ENCODE results near the gene GSE1.

The GSE1 gene

GRCh38 chr16:85668676-85669424, 55.7 kb downstream of the GSE1 start:
- H3K4me1 ChIP-seq (ENCODE audit: control insufficient read depth, insufficient read depth, low read length): peaks cover 6% of the 10 kb centered on the region
- H3K27me3 ChIP-seq (ENCODE audit: control insufficient read depth, insufficient read depth, low read length): no peaks in the 10 kb centered on the region
- no peak overlapping the region for H3K9ac ChIP-seq (ENCODE audit: low read length)
- peaks cover 37% of the 10 kb centered on the region for H3K36me3 ChIP-seq (ENCODE audit: control insufficient read depth, insufficient read depth, low read length)
- no peaks in the 10 kb centered on the region for H3K9me3 ChIP-seq (ENCODE audit: control insufficient read depth, low read length)
- H3K4me3 ChIP-seq (ENCODE audit: low read length): no peak overlapping the region

GRCh38 chr16:85670840-85671239, 57.7 kb downstream of the GSE1 start:
- Histone ChIP-seq H3K9ac (ENCODE audit: low read length) (no peak overlapping the region), H3K4me3 (ENCODE audit: low read length) (no peak overlapping the region), H3K9me3 (ENCODE audit: control insufficient read depth, low read length) (no peaks in the 10 kb centered on the region), H3K4me1 (ENCODE audit: control insufficient read depth, insufficient read depth, low read length) (peaks cover 14% of the 10 kb centered on the region), H3K36me3 (ENCODE audit: control insufficient read depth, insufficient read depth, low read length) (peaks cover 19% of the 10 kb centered on the region), H3K27me3 (ENCODE audit: control insufficient read depth, insufficient read depth, low read length) (no peaks in the 10 kb centered on the region)

GRCh38 chr16:85673529-85674417, 60.7 kb downstream of the GSE1 start:
- Histone ChIP-seq H3K4me1 (ENCODE audit: control insufficient read depth, insufficient read depth, low read length) (peaks cover 14% of the 10 kb centered on the region), H3K9ac (ENCODE audit: low read length) (peak overlapping the region; percentile 26), H3K4me3 (ENCODE audit: low read length) (no peak overlapping the region), H3K9me3 (ENCODE audit: control insufficient read depth, low read length) (no peaks in the 10 kb centered on the region), H3K36me3 (ENCODE audit: control insufficient read depth, insufficient read depth, low read length) (peaks cover 9% of the 10 kb centered on the region), H3K27me3 (ENCODE audit: control insufficient read depth, insufficient read depth, low read length) (no peaks in the 10 kb centered on the region)

- no peaks in the 10 kb centered on the region for H3K27me3 ChIP-seq (ENCODE audit: control insufficient read depth, insufficient read depth, low read length)
- peaks cover 9% of the 10 kb centered on the region for H3K36me3 ChIP-seq (ENCODE audit: control insufficient read depth, insufficient read depth, low read length)
- peaks cover 14% of the 10 kb centered on the region for H3K4me1 ChIP-seq (ENCODE audit: control insufficient read depth, insufficient read depth, low read length)
- no peaks in the 10 kb centered on the region for H3K9me3 ChIP-seq (ENCODE audit: control insufficient read depth, low read length)
- no peak overlapping the region for H3K9ac ChIP-seq (ENCODE audit: low read length)
- H3K4me3 ChIP-seq (ENCODE audit: low read length): no peak overlapping the region
Measured at GRCh38 chr16:85674418-85674755, 61.3 kb downstream of the GSE1 start.

GRCh38 chr16:85674828-85675227, 61.7 kb downstream of the GSE1 start:
- Histone ChIP-seq H3K9ac (ENCODE audit: low read length) (no peak overlapping the region), H3K36me3 (ENCODE audit: control insufficient read depth, insufficient read depth, low read length) (peaks cover 9% of the 10 kb centered on the region), H3K4me1 (ENCODE audit: control insufficient read depth, insufficient read depth, low read length) (peaks cover 14% of the 10 kb centered on the region), H3K4me3 (ENCODE audit: low read length) (no peak overlapping the region), H3K27me3 (ENCODE audit: control insufficient read depth, insufficient read depth, low read length) (no peaks in the 10 kb centered on the region), H3K9me3 (ENCODE audit: control insufficient read depth, low read length) (no peaks in the 10 kb centered on the region)

GRCh38 chr16:85675251-85675874, 62.2 kb downstream of the GSE1 start:
- no peak overlapping the region for H3K9ac ChIP-seq (ENCODE audit: low read length)
- H3K9me3 ChIP-seq (ENCODE audit: control insufficient read depth, low read length): no peaks in the 10 kb centered on the region
- peaks cover 9% of the 10 kb centered on the region for H3K36me3 ChIP-seq (ENCODE audit: control insufficient read depth, insufficient read depth, low read length)
- peaks cover 14% of the 10 kb centered on the region for H3K4me1 ChIP-seq (ENCODE audit: control insufficient read depth, insufficient read depth, low read length)
- H3K27me3 ChIP-seq (ENCODE audit: control insufficient read depth, insufficient read depth, low read length): no peaks in the 10 kb centered on the region
- no peak overlapping the region for H3K4me3 ChIP-seq (ENCODE audit: low read length)

GRCh38 chr16:85676466-85676865, 63.3 kb downstream of the GSE1 start:
- H3K36me3 ChIP-seq (ENCODE audit: control insufficient read depth, insufficient read depth, low read length): peaks cover 7% of the 10 kb centered on the region
- no peak overlapping the region for H3K4me3 ChIP-seq (ENCODE audit: low read length)
- H3K27me3 ChIP-seq (ENCODE audit: control insufficient read depth, insufficient read depth, low read length): no peaks in the 10 kb centered on the region
- H3K9me3 ChIP-seq (ENCODE audit: control insufficient read depth, low read length): no peaks in the 10 kb centered on the region
- peaks cover 14% of the 10 kb centered on the region for H3K4me1 ChIP-seq (ENCODE audit: control insufficient read depth, insufficient read depth, low read length)
- no peak overlapping the region for H3K9ac ChIP-seq (ENCODE audit: low read length)

- Histone ChIP-seq H3K36me3 (ENCODE audit: control insufficient read depth, insufficient read depth, low read length) (no peaks in the 10 kb centered on the region), H3K4me1 (ENCODE audit: control insufficient read depth, insufficient read depth, low read length) (peaks cover 14% of the 10 kb centered on the region), H3K27me3 (ENCODE audit: control insufficient read depth, insufficient read depth, low read length) (no peaks in the 10 kb centered on the region), H3K9me3 (ENCODE audit: control insufficient read depth, low read length) (no peaks in the 10 kb centered on the region), H3K4me3 (ENCODE audit: low read length) (no peak overlapping the region), H3K9ac (ENCODE audit: low read length) (no peak overlapping the region)
Measured at GRCh38 chr16:85677383-85677967, 64.4 kb downstream of the GSE1 start.

- H3K9ac ChIP-seq (ENCODE audit: low read length): no peak overlapping the region
- no peak overlapping the region for H3K4me3 ChIP-seq (ENCODE audit: low read length)
- no peaks in the 10 kb centered on the region for H3K36me3 ChIP-seq (ENCODE audit: control insufficient read depth, insufficient read depth, low read length)
- H3K9me3 ChIP-seq (ENCODE audit: control insufficient read depth, low read length): no peaks in the 10 kb centered on the region
- H3K4me1 ChIP-seq (ENCODE audit: control insufficient read depth, insufficient read depth, low read length): peaks cover 14% of the 10 kb centered on the region
- no peaks in the 10 kb centered on the region for H3K27me3 ChIP-seq (ENCODE audit: control insufficient read depth, insufficient read depth, low read length)
Measured at GRCh38 chr16:85678016-85678415, 64.9 kb downstream of the GSE1 start.

- Histone ChIP-seq H3K36me3 (ENCODE audit: control insufficient read depth, insufficient read depth, low read length) (no peaks in the 10 kb centered on the region), H3K4me3 (ENCODE audit: low read length) (no peak overlapping the region), H3K4me1 (ENCODE audit: control insufficient read depth, insufficient read depth, low read length) (peaks cover 9% of the 10 kb centered on the region), H3K9ac (ENCODE audit: low read length) (no peak overlapping the region), H3K27me3 (ENCODE audit: control insufficient read depth, insufficient read depth, low read length) (no peaks in the 10 kb centered on the region), H3K9me3 (ENCODE audit: control insufficient read depth, low read length) (no peaks in the 10 kb centered on the region)
Measured at GRCh38 chr16:85678821-85679220, 65.7 kb downstream of the GSE1 start.

- H3K9me3 ChIP-seq (ENCODE audit: control insufficient read depth, low read length): no peaks in the 10 kb centered on the region
- no peaks in the 10 kb centered on the region for H3K4me1 ChIP-seq (ENCODE audit: control insufficient read depth, insufficient read depth, low read length)
- H3K27me3 ChIP-seq (ENCODE audit: control insufficient read depth, insufficient read depth, low read length): no peaks in the 10 kb centered on the region
- no peaks in the 10 kb centered on the region for H3K36me3 ChIP-seq (ENCODE audit: control insufficient read depth, insufficient read depth, low read length)
- H3K9ac ChIP-seq (ENCODE audit: low read length): no peak overlapping the region
- no peak overlapping the region for H3K4me3 ChIP-seq (ENCODE audit: low read length)
Measured at GRCh38 chr16:85679870-85680269, 66.7 kb downstream of the GSE1 start.
